Measurements from ENCODE around the gene PAPOLB. TPM values are rescaled to one million over a fixed set of nuclear protein-coding genes. Genes with fewer than 3 reads are reported as not detected.
"Not testable (repeated sequence)": the region's sequence is repeated elsewhere in the genome, so short reads cannot be mapped to it uniquely, and the experiment has no call there.

The PAPOLB gene
- polyA plus RNA-seq, 1 experiment = not detected

DNA sequence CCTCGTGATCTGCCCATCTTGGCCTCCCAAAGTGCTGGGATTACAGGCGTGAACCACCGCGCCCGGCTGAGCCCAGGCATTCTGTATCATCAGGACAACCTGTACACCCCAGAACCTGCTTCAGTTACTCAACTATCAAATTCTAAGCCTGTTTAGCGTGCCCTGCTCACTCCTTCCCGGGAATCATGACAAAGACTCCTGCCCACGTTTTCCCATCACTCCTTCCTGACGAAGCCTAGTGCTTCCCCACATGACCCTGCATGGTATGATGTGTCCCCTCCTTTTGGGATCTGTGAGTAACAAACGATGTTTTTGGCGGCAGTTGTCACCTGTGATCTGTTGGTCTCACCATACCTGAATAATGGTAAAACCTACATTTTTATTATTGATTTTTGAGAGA is 33.9 kb upstream of the PAPOLB start:
- no peak for DNase-seq (ENCODE audit: low read depth, low spot score)
- H3K9me3 ChIP-seq (ENCODE audit: control insufficient read depth, insufficient read depth, low read length) = no peaks in the 10 kb centered on the region
- H3K27ac ChIP-seq (ENCODE audit: low read depth, low read length) = no peak overlapping the region
- ChIA-PET POLR2A (no interaction called here), CTCF (no interaction called here)
- no peak overlapping the region for H3K4me3 ChIP-seq (ENCODE audit: low read depth, low read length)
- TF ChIP-seq, protein P1, sequence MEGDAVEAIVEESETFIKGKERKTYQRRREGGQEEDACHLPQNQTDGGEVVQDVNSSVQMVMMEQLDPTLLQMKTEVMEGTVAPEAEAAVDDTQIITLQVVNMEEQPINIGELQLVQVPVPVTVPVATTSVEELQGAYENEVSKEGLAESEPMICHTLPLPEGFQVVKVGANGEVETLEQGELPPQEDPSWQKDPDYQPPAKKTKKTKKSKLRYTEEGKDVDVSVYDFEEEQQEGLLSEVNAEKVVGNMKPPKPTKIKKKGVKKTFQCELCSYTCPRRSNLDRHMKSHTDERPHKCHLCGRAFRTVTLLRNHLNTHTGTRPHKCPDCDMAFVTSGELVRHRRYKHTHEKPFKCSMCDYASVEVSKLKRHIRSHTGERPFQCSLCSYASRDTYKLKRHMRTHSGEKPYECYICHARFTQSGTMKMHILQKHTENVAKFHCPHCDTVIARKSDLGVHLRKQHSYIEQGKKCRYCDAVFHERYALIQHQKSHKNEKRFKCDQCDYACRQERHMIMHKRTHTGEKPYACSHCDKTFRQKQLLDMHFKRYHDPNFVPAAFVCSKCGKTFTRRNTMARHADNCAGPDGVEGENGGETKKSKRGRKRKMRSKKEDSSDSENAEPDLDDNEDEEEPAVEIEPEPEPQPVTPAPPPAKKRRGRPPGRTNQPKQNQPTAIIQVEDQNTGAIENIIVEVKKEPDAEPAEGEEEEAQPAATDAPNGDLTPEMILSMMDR (IDR thresholded peaks at IDR 0.05; ENCODE audit: low read depth, low read length) = no peak
- H3K27me3 ChIP-seq (ENCODE audit: control insufficient read depth, insufficient read depth, low read length) = no peaks in the 10 kb centered on the region

DNA sequence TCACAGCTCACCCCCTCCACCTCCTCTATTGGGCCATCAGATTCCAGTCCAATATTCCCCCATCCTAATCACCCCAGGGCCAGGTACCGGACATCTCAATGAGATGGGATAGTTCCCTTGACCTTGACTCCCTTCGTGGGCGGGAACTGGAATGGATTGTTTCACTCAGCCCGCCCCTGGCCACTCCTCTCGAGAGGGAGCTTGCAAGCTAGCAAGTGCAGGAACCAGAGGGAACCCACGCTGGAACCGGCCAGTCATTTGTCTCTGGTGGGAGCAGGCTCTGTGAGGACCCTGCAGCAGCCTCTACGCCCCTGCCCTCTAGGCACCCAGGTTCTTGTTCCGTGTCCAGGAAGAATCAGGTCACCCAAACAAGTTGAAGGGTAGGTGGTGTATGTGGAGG is 32.7 kb upstream of the PAPOLB start:
- no peaks in the 10 kb centered on the region for H3K27me3 ChIP-seq (ENCODE audit: control insufficient read depth, insufficient read depth, low read length)
- TF ChIP-seq, protein P1 (IDR thresholded peaks at IDR 0.05; ENCODE audit: low read depth, low read length) = no peak
- H3K9me3 ChIP-seq (ENCODE audit: control insufficient read depth, insufficient read depth, low read length) = no peaks in the 10 kb centered on the region
- H3K4me3 ChIP-seq (ENCODE audit: low read depth, low read length) = no peak overlapping the region
- H3K27ac ChIP-seq (ENCODE audit: low read depth, low read length) = no peak overlapping the region
- ChIA-PET CTCF (no interaction called here), POLR2A (no interaction called here)
- DNase-seq (ENCODE audit: low read depth, low spot score) = no peak

DNA sequence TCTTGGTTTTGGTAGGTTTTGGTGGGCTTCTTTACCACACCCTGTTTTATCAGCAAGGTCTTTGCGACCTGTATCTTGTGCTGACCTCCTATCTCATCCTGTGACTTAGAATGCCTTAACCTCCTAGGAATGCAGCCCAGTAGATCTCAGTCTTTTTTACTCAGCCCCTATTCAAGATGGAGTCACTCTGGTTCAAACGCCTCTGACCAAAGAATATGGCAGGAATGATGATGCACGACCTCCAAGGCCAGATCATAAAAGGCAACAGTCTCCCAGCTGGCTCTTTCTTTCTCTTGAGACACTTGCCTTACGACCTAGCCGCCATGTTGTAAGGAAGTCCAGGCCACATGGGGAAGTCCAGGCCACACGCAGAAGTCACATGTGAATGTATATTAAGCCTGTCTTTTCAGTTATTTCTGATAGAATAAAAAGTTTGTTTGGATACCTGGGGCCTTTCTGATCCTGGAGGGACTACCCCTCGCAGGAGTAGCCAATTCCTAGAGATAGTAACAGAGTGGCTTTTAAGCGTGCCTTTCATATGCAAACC is 32.2 kb upstream of the PAPOLB start:
- DNase-seq (ENCODE audit: low read depth, low spot score) = no peak
- Histone ChIP-seq H3K4me3 (ENCODE audit: low read depth, low read length) (no peak overlapping the region), H3K27ac (ENCODE audit: low read depth, low read length) (no peak overlapping the region), H3K27me3 (ENCODE audit: control insufficient read depth, insufficient read depth, low read length) (no peaks in the 10 kb centered on the region), H3K9me3 (ENCODE audit: control insufficient read depth, insufficient read depth, low read length) (no peaks in the 10 kb centered on the region)
- POLR2A ChIA-PET = no interaction called here
- TF ChIP-seq, protein P1 (IDR thresholded peaks at IDR 0.05; ENCODE audit: low read depth, low read length) = no peak
- CTCF ChIA-PET = no interaction called here

DNA sequence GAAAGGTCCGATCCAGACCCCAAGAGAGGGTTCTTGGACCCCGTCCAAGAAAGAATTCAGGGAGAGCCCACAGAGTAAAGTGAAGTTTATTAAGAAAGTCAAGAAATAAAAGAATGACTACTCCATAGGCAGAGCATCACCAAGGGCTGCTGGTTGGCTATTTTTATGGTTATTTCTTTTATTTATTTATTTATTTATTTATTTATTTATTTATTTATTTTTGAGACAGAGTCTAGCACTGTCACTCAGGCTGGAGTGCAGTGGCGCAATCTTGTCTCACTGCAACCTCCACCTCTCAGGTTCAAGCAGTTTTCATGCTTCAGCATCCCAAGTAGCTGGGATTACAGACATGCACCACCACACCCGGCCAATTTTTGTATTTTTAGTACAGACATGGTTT is 31.4 kb upstream of the PAPOLB start:
- CTCF ChIA-PET = interaction anchor here (1.2 kb wide), 1 partner anchor 80 kb away, joined by 17 read pairs; no protein-coding TSS in a partner anchor
- POLR2A ChIA-PET; H3K27ac ChIP-seq (ENCODE audit: low read depth, low read length); DNase-seq (ENCODE audit: low read depth, low spot score); H3K27me3 ChIP-seq (ENCODE audit: control insufficient read depth, insufficient read depth, low read length); H3K9me3 ChIP-seq (ENCODE audit: control insufficient read depth, insufficient read depth, low read length); H3K4me3 ChIP-seq (ENCODE audit: low read depth, low read length): not testable (repeated sequence)

DNA sequence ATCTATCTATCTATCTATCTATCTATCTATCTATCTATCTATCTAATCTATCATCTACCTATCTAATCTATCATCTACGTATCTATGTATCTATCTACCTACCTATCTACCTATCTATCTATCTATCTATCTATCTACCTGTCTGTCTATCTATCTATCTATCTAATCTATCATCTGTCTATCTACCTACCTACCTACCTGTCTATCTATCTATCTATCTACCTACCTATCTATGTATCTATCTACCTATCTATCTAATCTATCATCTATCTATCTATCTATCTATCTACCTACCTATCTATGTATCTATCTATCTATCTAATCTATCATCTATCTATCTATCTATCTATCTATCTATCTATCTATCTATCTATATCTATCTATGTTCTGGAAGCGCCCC is 29.7 kb upstream of the PAPOLB start:
- H3K9me3 ChIP-seq (ENCODE audit: control insufficient read depth, insufficient read depth, low read length); H3K27me3 ChIP-seq (ENCODE audit: control insufficient read depth, insufficient read depth, low read length); DNase-seq (ENCODE audit: low read depth, low spot score); POLR2A ChIA-PET; H3K27ac ChIP-seq (ENCODE audit: low read depth, low read length); CTCF ChIA-PET; H3K4me3 ChIP-seq (ENCODE audit: low read depth, low read length): not testable (repeated sequence)

DNA sequence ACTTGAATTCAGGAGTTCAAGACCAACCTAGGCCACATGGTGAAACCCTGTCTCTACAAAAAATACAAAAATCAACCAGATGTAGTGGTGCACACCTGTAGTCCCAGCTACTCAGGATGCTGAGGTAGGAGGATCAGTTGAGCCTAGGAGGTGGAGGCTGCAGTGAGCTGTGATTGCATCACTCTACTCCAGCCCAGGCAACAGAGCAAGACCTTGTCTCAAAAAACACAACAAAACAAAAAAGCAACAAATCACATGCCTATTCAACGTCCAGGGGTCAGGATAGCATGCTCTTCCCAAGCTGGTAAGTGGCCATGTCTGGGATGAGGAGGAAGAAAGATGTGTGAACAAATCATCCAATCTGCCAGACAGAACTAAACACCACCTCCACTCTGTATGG is 27.9 kb upstream of the PAPOLB start:
- Histone ChIP-seq H3K27me3 (ENCODE audit: control insufficient read depth, insufficient read depth, low read length) (peaks cover 5% of the 10 kb centered on the region), H3K4me3 (ENCODE audit: low read depth, low read length) (no peak overlapping the region), H3K27ac (ENCODE audit: low read depth, low read length) (no peak overlapping the region), H3K9me3 (ENCODE audit: control insufficient read depth, insufficient read depth, low read length) (no peaks in the 10 kb centered on the region)
- ChIA-PET CTCF (no interaction called here), POLR2A (no interaction called here)
- TF ChIP-seq, protein P1 (IDR thresholded peaks at IDR 0.05; ENCODE audit: low read depth, low read length) = no peak
- DNase-seq (ENCODE audit: low read depth, low spot score) = no peak

All from AG04450 (cell line).